Measurements from ENCODE around the gene TMOD2.

Gene TMOD2

DNA sequence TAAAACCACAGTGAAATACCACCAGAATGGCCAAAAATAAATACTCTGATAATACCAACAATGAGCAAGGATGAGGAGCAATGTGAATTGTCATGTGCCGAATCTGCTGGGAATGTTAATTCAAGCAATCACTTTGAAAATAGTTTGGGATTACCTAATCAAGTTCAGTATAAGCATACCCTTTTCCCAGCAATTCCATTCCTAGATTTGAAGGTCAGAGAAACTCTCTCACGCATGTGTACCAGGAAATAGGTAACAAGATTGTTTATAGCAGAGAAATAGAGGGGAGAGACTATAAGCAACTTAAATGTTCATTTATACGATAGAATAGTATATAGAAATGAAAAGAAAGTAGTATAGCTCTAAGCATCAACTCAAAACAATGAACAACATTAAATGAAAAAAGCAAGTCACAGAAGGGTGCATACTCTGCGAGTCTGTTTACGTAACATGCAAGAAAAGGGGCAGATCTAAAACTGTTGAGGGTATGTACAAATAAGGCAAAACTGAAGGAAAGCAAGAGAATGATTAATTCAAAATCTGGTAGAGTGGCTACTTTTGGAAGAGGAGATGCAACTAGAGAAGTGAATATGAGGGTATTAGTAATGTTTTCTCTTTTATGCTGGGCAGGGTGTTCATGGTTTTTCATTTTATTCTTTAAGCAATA is 105.5 kb downstream of the TMOD2 start:
- no peak for DNase-seq (ENCODE audit: low read depth in 2 of 2)

DNA sequence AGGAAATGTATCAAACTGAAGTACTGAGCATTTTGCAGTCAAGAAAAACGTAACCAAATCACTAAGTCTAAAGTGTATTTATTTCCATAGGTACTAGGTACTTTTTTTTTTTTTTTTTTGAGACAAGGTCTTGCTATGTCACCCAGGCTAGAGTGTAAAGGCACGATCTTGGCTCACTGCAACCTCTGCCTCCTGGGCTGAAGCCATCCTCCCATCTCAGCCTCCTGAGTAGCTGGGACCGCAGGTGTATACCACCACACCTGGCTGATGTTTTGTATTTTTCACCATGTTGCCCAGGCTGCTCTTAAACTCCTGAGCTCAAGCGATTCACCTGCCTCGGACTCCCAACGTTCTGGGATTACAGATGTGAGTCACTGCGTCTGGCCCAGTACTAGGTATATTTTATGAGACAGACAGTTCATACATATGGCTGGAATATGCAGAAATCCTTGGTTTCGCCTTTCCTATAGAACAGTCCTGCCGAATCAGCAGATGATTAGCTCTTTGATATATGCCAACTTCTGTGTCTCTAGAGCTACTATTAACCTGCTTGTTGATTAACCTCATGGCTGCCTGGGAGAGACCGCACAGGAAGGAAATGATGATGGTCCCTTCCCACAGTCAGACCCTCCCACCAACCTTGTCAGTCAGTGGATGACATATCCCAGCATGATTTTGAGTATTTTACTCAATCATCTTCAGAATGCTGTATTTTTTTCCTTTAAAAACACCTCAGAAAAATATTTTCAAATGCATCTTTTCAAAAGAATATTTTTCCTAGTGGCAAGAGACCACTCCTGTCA is 110.4 kb downstream of the TMOD2 start:
- DNase-seq (ENCODE audit: low read depth in 2 of 2) = peak; percentile 25 to 47

DNA sequence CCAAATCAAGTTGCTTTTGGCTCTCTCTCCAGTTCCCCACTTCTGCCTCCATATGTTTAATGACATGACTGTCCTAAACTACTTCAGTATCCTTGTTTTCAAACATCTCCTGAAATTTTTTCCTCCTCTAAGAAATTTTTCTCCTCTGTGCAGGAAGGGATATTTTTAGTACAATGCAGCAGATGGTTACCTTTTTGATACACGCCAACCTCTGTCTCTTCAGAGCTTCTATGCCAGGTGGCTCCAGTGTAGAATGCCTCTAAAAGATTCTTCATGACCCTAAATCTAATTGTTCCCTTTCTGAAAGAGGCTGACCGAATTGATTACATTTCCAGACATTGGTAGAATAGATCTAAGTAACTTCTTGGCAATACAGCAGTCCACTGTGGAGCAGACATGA is 111.7 kb downstream of the TMOD2 start:
- DNase-seq (ENCODE audit: low read depth in 2 of 2) = no peak

DNA sequence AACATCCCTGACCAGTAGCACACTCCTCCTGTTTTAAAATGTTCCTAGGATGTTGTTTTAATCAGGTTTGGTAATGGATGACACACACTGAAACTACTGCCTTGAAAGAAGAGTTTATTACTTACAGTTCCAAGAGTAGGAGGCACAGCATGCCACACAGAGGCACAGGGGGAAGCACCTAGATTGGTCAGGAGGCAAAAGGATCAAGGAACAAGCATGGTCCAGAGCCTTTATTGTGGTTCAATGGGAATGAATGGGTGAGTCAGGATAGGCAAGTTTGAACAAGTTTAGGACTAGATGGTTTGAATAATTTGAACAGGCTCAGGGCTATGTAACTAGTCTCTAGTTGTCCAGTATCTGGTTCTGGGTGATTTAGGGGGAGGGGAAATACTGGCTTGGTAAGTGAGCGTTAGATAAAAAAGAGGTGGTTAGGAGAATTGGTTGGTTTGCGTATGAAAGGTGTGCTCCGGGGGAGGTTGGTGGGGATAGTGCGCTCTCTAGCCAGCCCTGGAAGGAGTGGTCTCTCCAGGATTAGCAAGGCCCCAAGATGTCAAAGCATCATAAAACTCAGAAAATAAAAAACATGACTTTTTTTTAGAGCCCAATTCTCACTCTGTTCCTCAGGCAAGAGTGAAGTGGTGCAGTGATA is 113.1 kb downstream of the TMOD2 start:
- DNase-seq (ENCODE audit: low read depth in 2 of 2) = no peak

DNA sequence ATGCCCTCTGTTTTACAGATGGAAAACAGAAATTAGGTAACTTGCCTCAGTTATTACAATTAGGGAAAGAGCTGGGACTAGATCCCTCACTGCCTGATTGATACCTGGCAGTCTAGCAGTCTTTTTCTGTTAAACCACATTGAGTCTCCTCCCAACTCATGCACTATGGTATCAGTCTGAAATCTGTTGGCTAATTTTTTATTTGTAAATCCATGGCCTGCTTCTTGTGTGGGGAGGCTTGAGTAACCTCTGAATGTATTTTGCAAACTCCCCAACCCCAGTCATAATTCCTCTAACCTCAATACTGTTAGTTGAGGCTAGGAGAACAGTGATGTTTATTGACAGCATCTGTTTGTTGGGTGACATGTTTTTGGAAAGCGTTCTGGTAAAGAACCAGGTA is 113.9 kb downstream of the TMOD2 start:
- no peak for DNase-seq (ENCODE audit: low read depth in 2 of 2)

Data from stimulated activated CD8-positive, alpha-beta memory T cell treated with anti-CD3 and anti-CD28 coated beads, Interleukin-15, amount 100 ng/mL, for 4 hours (primary cell).